GM21717 (cell line): ENCODE measurements around the gene LY86.

ENCODE experiments used
- ATAC-seq: cut with Tn5 transposase; IDR thresholded peaks from one replicate; pipeline ENCODE4 v1.9.1; 2021; ENCODE audit warnings: mild to moderate bottlenecking, moderate library complexity; ENCODE audit not compliant: unreplicated experiment

LY86 gene

DNA sequence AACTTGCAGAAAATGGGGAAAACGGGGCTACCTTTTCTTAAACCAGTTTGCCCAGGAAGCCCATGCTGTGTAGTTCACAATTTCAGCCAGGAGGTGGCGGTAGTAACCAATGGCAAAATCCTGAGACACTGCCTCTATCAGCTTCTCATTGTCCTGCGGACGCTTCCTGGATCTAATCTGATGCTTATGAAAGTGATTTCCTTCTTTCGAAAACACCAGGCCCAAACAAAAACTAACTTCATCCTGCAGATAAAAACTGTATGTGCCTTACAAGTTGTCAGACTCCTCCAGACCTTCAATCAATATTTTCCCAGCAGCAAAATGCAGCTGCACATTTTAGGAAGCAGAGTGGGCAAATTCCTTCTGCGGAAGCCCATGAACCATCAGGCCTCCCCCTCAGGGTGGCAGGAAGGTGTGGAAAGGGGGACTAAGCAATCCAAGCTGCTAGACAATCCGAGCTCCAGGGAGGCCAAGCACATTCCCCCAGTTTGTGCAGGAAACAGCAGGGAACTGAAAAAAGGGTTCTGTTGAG is 88.5 kb downstream of the LY86 start:
- no peak for ATAC-seq

DNA sequence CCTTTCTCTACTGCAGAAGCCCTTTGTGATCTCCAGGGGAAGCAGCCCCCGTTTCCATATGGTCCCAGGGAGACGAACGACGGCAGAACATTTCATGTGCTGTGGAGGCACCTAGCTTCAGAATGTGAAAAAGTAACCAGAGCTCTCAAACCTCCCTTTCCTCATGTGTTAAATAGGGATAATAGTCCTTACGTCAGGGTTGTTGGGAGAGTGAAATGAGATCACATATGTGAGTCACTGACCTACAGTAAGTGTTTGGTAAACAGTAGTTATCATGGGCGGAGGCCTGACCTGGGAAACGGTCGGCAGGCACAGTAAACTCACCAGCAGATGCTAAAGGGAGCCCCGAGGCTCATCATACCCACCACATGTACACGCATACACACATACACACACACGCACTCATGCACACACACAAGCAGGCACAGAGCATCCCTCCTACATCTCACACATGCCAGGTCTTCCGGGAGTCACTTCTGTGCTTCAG is 89.7 kb downstream of the LY86 start:
- no peak for ATAC-seq

DNA sequence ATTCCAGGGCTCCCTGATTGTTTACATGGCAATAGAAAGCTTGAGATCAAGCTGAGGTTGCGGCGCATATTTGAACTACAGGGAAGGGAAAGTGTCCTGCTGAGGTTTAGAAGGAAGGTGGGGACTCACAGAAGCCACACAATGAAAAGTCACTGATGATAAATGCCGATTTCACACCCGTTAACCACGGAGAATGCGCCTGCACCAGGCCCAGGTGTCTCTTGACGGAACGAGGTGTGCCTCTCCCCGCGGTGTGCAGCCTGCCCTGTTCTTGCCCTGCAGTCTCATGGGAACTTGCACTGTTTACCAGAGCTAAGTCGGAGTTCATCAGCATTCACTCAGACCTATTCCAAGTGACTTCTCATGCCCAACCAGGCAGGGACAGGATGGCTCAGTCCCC is 90.3 kb downstream of the LY86 start:
- no peak for ATAC-seq

DNA sequence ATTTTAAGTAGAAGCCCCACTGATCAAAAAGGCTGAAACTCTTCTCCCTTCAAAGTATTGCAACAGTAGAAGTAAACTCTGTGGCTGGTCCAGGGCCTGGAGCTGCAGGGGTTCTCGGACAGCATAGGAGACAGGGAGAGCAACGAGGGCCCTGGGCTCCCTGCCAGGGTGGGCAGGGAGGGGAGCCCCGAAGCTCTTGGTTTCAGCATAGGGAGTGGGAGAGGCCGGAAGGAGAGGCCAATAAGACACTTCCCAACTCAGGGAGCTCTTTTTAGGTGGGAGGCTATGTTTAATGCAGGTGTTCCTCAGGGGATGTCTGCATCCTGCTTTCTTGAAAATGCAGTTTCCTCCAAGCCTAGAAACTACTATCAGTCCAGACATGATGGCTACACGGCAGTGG is 91.1 kb downstream of the LY86 start:
- ATAC-seq, result no peak

DNA sequence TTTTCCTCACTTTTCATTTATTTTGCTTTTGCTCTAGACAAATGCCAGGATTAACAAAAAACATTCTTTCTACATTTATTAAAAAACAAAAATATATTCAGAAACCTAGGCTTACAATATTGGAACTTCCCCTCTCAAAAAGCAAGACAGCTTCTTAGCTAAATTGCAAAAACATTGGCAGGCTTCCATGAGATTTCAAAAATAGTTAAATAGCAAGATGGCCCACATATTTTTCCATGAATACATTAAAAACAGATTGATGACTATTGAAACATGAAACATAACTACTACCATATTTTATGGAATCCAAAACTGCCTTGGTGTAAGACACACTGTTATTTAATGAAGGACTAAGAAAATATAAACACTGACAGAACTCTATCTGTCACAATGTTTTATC is 92.0 kb downstream of the LY86 start:
- no peak for ATAC-seq

DNA sequence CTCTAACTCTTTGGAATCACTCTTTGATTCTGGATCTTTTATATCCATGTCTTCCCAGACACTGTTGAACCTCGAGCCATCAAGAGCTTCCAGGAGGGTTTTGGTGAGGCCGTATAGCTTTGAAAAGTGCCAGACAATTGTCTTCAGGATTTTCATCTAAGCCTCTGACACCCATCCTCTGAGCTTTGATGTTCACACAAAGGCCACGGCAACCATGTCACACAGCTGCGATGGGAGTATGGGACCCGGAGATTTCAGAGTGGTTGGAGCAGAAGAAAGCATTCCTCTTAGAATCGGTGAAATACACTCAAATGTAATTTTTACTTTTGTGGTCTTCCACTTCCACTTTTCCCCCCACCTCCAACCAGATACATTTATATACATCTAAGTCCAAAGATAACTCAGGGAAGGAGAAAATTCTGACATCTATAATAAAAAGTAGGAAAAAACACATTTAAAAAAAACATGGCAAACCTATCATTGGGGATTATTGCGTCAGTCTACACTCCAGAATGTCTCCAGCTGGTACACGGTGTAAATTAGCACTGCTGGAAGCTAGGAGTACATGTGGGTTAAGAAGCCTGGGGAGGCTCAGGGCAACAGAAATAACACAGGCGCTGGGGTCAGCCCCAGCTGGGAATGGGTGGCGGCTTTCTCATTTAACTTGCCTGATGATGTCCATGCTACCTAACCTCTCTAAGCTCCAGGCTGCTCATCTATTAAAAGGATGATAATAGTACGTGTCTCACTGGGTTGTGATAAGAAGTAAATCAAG is 92.7 kb downstream of the LY86 start:
- no peak for ATAC-seq

DNA sequence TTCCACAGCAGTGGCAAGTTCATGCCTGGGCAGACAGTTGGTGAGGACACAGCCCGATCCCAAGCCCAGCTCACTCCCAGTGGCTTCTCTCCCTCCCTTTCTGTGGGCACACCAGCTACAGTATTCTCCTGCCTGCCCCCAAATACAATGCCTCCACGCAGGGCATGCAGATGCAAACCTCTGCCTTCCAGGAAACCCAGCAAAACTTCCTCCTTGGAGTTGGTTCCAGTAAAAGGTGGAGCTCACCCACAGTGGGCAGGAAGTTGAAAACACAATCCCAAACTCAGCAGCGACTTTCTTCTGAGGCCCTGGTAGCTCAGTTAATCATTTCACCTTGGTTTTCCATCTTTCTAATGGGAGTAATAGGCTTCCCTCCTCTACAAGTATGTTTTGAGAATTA is 93.7 kb downstream of the LY86 start:
- no peak for ATAC-seq

DNA sequence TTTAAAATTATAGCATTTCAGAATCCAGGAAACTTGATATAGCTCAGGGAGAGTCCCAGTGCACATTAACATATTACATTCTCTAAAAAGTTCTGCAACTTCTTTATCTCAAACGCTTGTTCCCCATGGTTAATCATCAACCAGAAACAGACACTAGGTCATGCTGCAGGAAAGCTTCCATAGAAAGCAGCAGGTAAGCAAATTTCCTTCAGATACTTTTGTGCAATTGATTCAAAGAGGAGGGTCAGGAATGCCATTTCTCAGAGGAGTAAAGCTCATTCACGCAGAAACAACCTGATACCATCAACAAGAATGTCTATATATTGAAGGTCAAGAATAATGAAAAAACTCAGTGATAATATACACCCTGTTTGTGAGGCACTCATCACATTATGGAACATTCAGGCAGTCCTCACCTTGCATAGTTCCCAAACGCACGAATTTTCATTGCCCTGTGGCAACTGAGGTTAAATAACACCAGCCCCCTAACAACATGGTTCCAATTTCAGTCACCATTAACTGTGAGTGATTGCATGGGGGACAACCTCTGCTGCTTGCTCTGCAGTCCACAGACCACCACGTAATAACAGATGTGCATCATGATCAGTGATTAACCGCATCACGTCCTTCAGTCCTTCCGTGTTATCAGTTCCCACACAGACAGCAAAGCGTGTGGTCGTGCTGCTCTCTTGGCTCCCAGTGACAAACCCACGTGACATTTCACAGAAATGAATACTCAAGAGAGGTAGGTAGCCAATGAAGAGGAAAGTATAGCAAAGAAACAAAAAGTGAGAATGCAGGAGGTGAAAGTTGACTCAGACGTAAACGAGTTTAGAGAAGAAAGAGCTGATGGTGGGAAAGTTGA is 95.7 kb downstream of the LY86 start:
- peak; percentile 92 for ATAC-seq

DNA sequence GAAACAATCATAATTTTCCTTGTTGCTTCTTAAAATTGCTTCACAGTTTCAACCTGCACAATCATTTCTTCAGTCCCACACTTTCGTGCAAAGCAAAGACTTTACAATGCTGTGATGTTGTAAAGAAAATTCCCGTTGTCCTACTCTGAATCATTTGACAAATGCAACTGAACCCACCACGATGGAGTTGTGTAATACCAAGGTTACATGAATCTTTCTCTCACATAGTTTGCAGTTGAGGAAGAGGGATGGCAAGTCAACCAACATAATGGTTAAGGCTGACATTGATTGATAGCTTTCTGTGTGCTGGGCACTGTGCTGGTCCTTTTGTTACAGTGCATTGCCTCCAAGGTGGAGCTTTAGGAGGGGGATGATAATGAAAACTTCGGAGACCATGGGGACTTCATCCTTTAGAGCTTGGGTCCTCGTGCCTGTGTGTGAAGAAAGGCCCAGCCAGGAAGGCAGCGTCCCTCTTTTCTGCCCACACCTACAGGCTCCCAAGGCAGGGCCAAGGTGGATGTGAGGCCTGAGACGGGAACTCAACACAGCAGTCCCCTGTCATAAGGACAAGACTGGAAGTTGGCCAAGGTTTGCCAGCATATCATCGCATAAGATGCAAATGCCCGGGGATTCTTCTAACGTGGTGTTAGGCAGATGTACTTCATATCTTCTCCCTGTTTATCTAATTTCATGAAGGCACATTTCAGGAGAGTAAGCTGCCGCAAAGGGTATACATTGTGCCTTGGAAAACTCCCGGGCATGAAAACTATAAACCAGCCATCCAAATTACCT is 96.9 kb downstream of the LY86 start:
- no peak for ATAC-seq

DNA sequence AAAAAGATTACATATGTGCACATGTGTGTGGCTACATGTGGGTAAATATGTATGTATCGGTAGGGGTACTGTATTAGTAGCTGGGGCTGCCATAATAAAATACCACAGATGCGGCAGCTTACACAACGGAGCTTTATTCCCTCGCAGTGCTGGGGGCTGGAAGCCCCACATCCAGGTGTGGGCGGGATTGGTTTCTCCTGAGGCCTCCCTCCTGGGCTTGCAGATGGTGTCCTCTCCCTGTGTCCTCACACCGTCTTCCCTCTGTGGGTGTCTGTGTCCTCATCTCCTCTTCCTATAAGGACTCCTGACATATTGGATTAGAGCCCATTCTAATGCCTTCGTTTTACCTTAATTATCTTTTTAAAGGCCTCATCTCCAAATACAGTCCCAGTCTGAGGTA is 97.7 kb downstream of the LY86 start:
- no peak for ATAC-seq

DNA sequence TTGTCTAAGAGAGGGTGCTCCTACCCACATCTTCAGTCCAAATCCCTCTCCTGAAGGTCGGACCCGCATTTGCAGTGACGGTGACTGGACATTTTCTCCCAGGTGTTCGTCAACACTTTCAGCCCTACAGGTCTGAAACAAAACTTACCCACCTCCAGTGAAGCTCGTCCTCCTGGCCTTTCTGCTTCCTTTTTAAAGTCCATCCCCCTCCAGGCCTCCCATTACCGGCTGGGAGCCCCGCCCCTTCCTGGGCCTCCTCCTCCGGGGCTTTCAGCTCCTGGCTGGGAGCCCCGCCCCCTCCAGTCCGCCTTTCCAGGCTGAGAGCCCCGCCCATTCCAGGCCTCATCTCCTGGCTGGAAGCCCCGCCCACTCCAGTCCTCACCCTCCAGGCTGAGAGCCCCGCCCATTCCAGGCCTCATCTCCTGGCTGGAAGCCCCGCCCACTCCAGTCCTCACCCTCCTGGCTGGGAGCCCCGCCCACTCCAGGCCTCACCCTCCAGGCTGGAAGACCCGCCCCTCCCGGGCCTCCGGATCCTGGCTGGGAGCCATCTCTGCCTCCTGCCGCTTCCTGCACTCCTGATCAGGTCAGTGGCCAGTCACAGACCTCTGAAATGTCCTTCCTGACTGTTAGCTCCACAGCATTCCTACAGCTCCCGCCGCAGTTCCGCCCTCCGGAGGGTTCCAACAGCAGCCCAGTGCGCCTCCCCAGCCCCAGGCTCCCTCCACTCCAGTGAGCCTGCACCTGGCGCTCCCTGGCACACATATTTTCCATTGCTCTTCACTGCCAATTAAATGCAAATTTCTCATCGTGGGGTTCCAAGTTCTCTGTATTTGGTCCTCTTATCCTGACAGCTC is 98.5 kb downstream of the LY86 start:
- ATAC-seq, result no peak

DNA sequence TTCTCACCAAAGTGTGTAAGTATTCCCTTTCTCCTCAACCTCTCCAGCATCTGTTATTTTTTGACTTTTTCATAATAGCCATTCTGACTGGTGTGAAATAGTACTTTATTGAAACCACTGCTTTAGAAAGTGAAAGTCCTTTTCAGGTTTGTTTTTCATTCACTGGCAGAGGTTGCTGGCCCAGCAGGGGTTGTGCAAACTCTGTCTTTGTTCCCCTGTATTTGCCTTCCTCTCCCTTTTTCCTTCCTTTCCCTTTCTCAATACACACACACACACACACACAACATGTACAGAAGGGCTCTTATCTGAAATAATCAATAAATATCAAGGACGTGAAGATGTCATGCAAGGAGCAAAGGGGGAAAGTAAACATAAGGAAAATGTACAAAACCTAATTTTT is 99.8 kb downstream of the LY86 start:
- ATAC-seq, result no peak

DNA sequence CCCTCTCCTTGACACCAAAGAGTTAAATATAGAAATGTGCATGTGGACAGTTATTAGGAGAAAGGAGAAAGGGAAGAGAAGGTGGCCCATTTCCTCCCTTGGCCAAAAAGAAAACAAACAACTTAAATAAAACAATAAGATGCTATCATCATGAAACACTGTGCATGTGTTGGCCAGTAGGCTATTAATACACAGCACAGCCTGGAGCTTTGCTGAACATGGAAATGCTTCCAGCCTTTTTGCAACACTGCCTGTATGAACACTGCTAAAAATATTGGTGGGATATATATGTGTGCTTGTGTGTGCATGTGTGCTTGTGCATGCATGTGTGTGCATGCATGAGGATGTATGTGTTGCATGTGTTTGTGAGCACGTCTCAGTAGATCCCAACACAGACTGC is 100.4 kb downstream of the LY86 start:
- ATAC-seq, result no peak

DNA sequence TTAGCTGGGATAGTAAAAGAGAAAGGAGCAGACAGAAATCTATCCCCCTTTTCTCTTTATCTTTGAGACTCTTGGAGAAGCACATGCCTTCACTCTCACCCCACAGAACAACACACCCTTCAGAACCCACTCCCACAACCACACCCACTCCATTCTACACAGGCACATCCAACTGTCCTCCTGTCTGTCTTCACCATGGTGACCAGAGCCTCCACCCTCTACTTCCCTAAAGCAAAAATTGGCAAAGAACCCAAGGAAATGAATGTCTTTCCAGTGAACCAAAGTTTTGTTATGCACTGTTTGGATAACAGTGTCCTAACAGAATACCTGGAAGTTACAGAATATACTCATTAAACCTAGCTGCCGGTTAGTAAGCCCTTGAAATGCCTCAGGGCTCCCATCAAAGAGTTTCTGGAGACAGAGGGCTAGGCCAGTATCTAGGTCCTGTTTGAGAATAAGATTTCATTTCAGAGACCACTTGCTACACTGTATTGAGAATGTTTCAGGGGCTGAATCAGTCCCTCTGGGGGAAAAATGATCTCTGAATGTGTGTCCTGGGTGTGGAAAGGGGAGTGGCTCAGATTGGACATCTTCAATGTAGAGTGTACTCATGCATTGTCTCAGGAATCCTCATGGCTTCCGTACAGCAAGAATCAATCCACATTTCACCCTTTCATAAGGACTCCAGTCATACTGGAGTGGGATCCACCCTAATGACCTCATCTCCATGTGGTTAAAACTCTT is 101.1 kb downstream of the LY86 start:
- ATAC-seq, result no peak

DNA sequence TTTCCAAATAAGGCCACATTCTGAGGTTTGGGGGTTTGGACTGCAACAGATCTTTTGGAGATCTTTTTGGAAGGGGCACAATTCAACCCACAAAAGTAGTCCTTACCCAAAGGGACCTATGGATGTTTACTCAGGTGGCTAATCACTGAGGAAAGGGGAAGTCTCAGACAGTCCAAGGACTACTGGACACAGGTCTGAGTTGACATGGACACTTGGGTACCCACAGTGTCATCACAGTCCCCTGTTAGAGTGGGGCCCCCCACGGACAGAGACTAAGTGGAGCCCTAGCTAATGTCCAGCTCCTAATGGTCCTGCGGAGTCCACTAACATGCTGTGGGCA is 101.6 kb downstream of the LY86 start:
- ATAC-seq, result no peak

DNA sequence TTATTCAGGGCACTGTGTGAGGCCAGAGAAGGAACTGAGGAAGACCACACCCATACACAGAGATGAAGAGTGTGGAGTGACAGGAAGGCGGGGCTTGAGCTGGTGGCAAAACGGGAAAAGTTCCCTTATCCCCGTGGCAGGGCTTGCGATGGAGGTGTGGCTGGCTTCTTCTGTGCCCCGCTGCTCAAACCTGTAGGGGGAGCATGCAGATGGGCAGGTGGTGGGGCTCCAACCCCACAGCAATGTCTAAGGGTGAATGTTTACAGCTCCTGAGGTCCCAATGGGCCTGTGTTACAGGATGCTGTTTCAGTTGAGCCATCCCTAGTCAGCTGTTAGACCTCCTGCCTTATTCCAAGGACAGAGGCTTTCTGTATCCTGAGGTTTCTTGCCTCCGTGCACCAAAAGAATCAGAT is 105.9 kb downstream of the LY86 start:
- no peak for ATAC-seq

DNA sequence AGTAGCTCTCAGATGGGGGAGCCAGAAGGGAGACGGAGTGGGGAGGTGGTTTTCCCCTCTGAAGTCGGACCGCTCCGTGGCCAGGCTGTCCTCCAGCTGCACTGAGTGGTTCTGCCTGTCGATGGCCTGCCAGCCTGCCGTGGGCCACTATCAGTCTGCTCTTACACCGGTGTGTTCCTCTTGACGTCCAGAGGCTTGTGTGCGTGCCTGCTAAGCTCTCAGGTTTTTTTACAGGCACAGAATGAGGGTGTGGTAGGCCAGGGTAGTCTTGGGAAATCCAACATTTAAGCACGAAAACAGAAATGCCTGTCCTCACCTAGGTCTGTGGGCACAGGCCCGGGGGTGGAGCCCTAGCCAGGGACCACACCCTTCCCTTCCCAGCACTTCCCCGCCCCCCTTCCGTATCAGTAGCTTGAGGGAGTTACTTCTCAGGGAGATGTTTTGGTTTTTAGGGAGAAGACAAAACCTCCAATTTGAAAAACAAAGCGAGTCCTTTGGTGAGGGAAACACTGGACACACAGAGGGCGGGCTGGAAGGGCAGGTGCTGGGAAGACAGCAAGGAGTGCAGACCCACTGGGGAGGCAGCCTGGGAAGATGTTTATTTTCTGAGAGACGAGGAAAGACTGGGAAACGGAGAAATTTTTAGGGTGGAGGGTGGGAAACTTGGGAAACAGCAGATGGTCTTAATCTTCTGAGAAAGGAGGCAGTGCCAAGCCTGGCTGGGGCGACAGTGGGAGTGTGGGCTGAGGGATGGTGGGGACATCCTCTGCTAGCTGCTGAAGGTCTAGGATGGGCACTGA is 106.5 kb downstream of the LY86 start:
- ATAC-seq, result no peak

DNA sequence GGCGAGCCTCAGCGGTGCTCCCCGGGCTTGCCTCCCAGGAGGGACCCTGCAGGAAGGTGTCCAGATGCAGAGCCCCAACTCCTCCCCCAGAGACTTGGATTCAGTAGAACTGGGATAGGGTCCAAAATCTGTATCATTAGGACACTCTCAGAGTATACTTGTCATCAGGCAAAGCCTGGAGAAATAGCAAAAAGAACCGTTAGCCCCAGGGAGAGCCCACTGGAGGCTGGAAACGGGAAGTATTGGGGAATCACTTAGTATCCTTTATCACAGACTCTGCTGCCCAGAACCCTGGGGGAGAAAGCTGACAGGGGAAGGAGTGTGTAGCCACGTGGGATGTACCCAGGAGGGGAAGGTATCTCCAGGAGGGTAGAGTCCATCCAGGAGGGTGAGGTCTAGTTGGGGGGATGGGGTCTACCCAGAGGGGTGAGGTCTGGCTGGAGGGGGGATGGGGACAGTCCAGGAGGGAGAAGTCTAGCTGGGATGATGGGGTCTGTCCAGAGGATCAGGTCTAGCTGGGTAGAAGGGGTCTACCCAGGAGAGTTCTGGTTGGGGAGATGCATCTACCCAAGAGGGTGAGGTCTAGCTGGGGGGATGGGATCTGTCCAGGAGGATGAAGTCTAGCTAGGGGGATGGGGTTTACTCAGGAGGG is 107.2 kb downstream of the LY86 start:
- no peak for ATAC-seq
